Fibroblast of skin of right quadriceps (primary cell): ENCODE measurements around the gene GOLT1A.

ENCODE experiments used
- DNase-seq: peaks from one replicate; pipeline ENCODE4 v3.0.0-alpha.2; 2013

The GOLT1A gene

DNA sequence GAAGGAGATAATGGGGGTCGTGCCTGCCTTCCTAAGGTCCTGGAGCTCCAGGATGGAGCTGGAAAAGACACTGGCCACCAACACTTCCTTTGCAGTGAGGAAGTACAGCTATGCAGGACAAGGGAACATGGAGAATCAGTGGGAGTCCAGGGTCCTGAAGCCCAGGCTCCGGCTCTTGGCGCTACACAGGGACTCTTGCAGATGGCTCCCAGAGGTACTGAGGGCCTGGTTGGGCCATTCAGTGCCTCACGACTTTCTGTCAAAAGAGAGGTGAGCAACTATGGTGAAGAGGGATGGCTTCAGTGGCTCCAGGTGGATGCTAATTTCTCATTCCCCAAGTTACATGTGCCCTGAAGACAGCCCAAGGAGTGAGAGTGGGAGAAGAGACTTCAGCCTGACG, 60.1 kb downstream of the GOLT1A start:
- DNase-seq = no peak

DNA sequence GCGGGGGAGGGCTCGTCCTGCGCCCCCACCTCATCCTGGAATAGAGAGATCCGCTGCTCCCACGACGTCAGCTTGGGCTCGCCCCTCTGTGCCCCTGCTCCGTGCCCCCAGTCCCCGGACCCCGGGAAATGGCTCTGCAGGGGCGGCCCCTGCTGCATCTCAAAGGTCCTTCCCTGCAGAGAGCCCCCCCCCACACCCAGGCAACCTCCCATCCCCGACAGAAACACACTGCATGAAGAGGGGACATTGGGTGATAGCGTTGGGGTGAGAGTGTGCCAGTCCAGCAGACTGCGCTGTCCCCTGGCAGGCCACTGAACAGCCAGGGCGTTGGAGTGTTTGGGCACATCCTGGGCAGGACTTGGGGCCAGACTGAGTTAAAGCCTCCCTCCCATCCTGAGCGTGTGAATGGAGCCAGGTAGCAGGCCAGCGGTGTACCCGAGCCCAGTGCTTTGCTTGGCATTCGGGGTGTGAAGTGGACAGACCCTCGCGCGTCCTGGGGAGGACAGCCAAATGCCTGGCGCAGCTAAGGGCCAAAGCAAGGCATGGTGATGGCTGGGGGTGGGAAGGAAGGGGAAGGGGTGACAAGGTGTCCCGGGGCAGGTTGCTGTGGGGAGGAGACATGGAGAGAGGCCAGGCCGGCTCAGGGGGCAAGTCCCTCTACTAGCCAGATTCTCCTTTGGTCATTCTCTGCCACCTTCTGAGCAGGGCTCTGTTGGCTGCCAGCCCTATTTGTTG, 61.3 kb downstream of the GOLT1A start:
- no peak for DNase-seq

GRCh38 chr1:204151552-204152309, 62.1 kb downstream of the GOLT1A start, which contains the start of gene ETNK2:
Gene ETNK2 (minus strand): TSS chr1:204152044. CDS start chr1:204151852, 192 bp downstream.
- peak; percentile 50 for DNase-seq

DNA sequence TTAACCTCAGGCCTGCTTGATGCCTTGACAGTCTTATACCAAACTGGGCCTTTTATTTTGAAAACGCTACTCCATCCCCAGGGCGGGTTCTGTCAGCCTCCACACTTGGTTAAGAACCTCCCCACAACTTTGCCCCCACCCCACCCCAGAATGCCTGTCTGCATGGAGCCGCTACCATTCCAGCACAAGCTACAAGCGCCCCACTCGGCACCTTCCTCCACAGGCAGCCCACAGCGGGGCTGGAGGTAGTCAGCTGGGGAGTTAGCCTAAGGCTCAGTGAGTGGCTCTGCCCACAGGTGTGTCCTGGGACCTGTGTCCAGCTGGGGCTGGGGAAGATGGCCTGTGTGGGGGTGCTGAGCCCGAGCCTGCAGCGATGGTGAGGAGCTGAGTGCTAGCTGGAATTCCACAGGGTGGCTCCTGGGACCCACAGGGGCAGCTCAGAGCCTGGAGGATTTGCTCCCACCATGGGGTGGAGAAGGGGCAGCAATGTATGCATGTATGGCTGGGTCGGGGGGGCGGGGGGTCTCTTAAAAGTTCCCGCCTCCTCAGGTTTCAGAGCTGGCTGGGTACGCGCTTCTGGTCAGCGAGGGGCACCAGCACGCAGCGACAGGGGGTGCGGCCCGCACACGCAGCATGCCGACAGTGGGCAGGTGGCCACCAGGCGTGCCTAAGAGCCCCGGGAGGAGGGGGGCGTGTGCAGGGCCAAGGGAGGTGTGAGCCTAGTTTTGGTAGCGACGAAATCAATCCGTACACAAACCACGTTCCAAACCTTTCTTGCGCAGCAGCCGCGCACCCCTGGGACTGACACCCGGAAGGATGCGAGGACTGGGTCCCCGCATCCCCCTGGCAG, 62.9 kb downstream of the GOLT1A start:
- no peak for DNase-seq

GRCh38 chr1:204149635-204150565, 63.9 kb downstream of the GOLT1A start:
- no peak for DNase-seq

- DNase-seq = no peak
These were observed 64.7 kb downstream of the GOLT1A start for GRCh38 chr1:204149107-204149506.
